ENCODE measurements around the gene ABCA4.
"Not testable (repeated sequence)": the region's sequence is repeated elsewhere in the genome, so short reads cannot be mapped to it uniquely, and the experiment has no call there.

The ABCA4 gene

DNA sequence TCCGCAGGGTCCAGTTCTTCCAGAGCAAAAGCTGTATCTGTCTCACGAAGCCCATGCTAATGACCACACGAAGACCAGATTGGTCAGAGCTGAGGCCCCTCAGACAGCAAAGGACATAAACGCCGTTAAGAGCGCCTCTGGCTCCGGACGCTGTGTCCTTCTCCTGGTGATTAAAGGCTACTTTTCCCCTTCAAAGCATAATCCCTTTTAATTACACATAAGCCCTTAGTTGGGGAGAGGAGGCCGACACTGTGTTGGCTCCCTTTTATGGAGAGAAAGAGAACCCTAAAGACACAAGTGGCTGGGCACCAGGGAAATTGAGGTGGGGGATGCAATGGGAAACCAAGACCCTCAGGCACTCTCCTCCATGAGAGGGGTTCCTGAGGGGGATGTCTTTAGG, at the start of gene ABCA4:
Gene ABCA4, minus strand, starts transcription at position 158 of the 400 bp plus-strand sequence. Its CDS starts 103 bp downstream, at position 55.
- DNase-seq (ENCODE audit: low read depth in 2 of 2), result no peak

DNA sequence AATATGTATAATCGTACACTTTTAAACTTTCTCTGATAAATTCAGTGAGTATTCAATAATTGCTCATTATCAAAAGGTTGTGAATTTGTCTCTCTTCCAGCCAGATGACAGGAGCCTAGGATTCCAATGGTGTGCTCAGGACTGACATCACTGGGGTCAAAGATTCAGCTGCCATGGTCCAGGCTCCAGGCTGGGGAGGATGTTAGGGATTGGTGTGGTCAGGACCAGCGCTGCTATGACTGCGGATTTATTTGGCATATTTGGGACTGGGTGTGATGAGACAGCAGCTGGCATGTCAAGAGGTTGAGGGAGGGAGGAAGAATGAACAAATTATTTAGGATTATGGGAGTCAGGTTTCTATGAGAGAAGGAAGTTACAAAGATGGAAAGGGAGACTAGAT, 48.2 kb upstream of the ABCA4 start:
- no peak for DNase-seq (ENCODE audit: low read depth in 2 of 2)

- no peak for DNase-seq (ENCODE audit: low read depth in 2 of 2)
Observed at GRCh38 chr1:94165843-94166242, 44.9 kb upstream of the ABCA4 start.

DNA sequence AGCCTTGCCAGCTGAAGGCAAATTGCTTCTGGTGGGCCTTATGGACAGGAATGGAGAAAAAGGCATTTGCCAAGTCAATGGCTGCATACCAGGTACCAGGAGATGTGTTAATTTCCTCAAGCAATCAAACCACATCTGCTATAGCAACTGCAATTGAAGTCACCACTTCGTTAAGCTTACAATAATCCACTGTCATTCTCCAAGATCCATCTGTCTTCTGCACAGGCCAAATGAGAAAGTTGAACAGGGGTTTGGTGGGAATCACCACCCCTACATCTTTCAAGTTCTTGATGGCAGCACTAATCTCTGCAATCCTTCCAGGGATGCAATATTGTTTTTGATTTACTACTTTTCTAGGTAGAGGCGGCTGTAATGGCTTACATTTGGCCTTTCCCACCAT, 43.9 kb upstream of the ABCA4 start:
- DNase-seq (ENCODE audit: low read depth in 2 of 2), result not testable (repeated sequence)

DNA sequence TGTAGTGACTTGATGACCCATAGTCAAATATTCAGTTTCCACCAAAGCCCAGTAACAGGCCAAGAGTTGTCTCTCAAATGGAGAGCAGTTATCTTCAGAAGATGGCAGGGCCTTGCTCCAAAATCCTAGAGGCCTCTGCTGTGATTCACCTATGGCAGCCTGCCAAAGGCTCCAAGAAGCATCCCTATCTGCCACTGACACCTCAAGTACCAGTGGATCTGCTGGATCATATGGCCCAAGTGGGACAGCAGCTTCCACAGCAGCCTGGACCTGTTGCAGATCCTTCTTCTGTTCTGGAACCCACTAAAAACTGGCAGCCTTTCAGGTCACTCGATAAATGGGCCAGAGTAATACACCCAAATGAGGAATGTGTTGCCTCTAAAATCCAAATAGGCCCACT, 43.2 kb upstream of the ABCA4 start:
- not testable (repeated sequence) for DNase-seq (ENCODE audit: low read depth in 2 of 2)

- DNase-seq (ENCODE audit: low read depth in 2 of 2), result not testable (repeated sequence)
Observed at GRCh38 chr1:94163249-94163648, 42.3 kb upstream of the ABCA4 start.

DNA sequence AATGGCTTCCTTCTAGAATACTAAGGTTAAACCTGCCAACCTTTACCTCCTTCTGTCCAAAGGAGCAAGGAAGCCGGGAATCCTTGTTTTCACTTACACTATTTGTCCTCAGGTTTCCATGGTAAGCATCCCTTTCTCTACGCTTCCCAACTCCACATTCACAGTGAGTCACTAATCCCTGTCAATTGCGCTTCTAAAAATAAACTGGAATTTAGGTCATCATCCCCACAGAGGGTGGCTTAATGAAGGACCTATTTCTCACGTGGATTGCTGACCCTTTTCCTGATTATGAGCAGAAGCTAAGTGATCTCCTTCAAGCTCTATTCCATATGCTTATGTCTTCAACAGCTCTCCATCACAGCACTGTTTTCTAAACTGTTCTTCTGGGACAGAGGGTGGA, 39.9 kb upstream of the ABCA4 start:
- DNase-seq (ENCODE audit: low read depth in 2 of 2), result no peak

DNA sequence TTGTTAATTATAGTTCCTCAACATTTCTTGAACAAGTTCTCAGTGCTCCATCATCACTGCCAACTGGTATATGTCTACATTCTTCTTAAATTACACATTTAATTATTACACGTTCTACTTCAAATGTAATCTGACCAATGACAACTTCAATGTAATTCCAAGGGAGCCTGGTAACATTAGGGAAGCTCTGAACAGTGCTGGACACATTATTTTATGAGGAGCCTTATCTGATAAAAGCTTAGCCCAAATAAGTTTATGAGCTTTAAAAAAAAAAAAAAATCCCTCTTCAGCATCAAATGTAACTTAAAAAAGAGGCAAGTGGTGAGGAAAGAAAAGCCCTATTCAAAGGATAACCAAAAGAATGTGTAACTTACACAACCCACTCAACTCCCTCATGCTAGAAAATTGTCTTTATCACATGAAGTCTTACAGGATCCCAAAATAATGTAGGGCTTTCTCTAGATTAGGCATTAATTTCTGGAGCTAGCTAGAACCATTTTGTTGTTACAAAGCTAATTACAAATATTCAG, 35.2 kb upstream of the ABCA4 start:
- DNase-seq (ENCODE audit: low read depth in 2 of 2), result no peak

GRCh38 chr1:94154989-94155388, 34.0 kb upstream of the ABCA4 start:
- no peak for DNase-seq (ENCODE audit: low read depth in 2 of 2)

DNA sequence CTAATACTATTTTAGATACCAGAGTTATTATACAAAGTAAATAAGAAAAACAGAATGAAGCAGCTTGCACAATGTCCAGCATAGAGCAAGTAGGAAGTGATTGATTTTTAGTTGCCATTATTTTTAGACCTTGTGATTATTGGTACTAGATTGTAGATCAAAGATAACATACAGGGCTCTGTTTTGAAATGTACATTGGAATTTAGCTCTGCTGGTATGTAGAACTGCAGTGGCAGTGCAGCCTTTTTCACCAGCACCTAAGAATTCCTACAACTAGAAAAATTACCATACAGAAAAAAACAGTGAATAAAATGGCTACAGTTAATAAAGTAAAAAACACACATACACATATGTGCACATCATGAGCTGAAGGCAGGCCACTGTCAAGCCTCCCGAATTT, 32.2 kb upstream of the ABCA4 start:
- no peak for DNase-seq (ENCODE audit: low read depth in 2 of 2)

DNA sequence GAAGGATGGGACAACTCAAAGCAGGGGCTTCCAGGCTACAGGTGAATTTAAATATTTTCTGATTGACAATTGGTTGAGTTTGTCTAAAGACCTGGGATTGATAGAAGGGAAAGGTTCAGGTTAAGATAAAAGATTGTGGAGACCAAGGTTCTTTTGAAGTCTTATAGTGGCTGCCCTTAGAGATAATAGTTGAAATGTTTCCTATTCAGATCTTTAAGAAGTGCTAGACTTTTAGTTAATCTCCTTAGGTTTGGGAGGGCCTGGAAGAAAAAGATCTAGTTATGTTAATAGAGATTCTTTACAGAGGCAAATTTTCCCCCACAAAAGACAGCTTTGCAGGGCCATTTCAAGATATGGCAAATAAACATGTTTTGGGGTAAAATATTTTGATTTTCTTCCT, 28.2 kb upstream of the ABCA4 start:
- not testable (repeated sequence) for DNase-seq (ENCODE audit: low read depth in 2 of 2)

GRCh38 chr1:94146273-94146672, 25.3 kb upstream of the ABCA4 start:
- DNase-seq (ENCODE audit: low read depth in 2 of 2), result no peak

DNA sequence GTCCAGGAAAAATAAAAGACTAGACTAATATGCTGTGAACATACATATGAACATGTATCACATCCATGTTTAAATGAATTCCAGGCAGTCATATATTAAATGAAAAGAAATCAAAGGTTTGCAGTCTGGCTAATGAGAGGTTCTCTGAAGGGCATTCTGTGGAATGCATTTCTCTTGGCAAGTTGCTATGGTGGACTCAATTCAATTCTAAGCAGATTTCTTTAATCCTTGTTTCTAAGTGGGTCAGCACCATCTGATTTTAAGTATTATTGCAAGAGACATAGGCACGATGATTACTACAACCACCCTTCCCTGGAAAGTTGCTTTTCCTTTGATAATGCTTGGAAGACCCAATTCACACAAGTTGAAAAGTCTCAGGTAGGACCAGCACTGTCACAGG, 23.9 kb upstream of the ABCA4 start:
- DNase-seq (ENCODE audit: low read depth in 2 of 2), result no peak

DNA sequence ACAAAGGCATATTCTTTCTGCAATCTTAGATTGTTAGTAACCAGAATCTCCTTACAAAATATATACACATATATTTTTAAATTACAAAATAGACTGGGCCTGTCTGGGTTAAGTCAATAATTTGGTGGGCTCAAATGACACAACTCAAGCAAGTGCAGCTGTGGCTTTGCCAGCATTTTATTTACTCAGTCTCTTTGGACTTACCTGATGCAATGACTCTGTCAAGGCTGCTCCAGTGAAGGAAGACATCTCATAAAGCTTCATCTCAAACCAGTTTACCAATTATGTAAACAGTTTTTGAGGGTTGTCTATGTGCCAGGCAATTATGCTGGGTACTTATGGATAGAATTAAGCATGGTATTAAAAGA, 22.8 kb upstream of the ABCA4 start:
- DNase-seq (ENCODE audit: low read depth in 2 of 2), result no peak

- no peak for DNase-seq (ENCODE audit: low read depth in 2 of 2)
Observed at GRCh38 chr1:94143173-94143808, 22.3 kb upstream of the ABCA4 start.

GRCh38 chr1:94142583-94142982, 21.6 kb upstream of the ABCA4 start:
- no peak for DNase-seq (ENCODE audit: low read depth in 2 of 2)

- no peak for DNase-seq (ENCODE audit: low read depth in 2 of 2)
Observed at GRCh38 chr1:94142022-94142421, 21.1 kb upstream of the ABCA4 start.

- DNase-seq (ENCODE audit: low read depth in 2 of 2), result no peak
Observed at GRCh38 chr1:94132111-94132510, 11.2 kb upstream of the ABCA4 start.

- no peak for DNase-seq (ENCODE audit: low read depth in 2 of 2)
Observed at GRCh38 chr1:94130851-94131595, 10.1 kb upstream of the ABCA4 start.

- DNase-seq (ENCODE audit: low read depth in 2 of 2), result no peak
Observed at GRCh38 chr1:94126651-94127050, 5.7 kb upstream of the ABCA4 start.

DNA sequence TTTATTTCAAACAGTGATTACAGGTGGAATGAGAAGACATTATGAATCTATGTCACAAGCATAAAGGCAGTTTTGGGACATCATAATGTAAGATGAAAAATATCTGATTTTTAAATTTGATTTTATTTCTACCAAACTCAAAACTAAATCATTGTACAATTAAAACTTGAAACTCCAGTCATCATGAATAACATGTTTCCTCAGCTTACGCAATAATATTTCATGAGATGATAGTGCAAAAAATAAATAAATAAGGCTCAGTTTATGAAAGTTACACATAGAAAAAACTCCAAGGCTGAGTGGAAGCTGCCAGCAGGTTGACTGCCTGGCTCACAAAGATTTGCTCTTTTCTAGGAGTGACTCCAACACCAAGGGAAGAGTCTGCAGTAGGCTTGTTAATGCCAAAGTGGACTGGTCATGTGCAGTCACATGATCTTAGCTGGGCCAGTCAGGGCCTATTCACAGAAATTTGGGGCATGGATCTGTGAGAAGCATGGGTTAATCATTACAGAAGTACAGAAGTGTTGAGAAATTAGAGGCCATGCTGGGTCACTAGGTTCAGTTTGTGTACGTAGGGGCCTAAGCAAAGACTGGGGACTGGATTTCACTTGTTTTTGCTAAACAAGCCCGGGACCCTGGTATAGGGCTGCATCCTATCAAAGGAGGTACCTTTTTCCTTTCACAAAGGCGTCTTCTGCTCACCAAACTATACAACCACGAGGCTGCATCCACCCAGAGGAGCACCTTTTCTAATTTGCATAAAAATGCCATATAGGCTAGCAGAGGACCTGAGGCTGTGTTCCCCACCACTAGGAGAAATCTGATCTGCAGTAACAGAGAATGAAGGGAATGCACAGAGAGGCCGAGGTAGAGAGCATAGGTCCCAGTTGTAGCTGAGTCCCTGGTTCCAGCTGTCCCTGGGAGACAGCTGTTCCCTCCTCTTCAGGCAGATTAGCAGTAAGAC, 4.9 kb upstream of the ABCA4 start:
- no peak for DNase-seq (ENCODE audit: low read depth in 2 of 2)

DNA sequence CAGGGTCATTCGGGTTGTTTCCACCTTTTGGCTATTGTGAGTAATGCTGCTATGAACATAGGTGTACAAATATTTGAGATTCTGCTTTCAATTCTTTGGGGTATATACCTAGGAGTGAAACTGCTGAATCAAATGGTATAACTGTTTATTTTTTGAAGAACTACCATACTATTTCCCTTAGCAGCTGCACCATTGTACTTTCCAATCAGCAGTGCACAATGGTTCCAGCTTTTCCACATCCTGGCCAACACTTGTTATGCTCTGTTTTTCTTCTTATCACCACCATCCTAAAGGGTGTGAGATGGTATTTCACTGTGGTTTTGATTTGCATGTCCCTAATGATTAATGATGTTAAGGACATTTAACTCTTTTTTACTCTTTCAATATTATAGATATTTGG, 3.6 kb upstream of the ABCA4 start:
- no peak for DNase-seq (ENCODE audit: low read depth in 2 of 2)

All from stimulated activated CD4-positive, alpha-beta T cell treated with anti-CD3 and anti-CD28 coated beads, Interleukin-15, amount 100 ng/mL, for 48 hours (primary cell).